Endothelial cell of umbilical vein (primary cell): ENCODE results near the gene LMF2. TPM values are rescaled to one million over a fixed set of nuclear protein-coding genes. Genes with fewer than 3 reads are reported as not detected.

ENCODE experiments used
- BruUV-seq: library from RNA; stranded (reverse); fragments of 400-500 nt; replicated peaks from 2 replicates; lab custom pipeline; 2021; lab: Mats Ljungman, UMichigan
- CTCF ChIA-PET: fragments of 300-600, 350-600 bp; sonication (Branson Sonifier 250); formaldehyde crosslinking; loops from one replicate; lab custom pipeline; 2021; ENCODE audit warnings: antibody characterized with exemption, inconsistent platforms; lab: Charles Lee
- POLR2A ChIA-PET: fragments of 300-600, 350-600 bp; sonication (Branson Sonifier 250); formaldehyde crosslinking; loops from one replicate; lab custom pipeline; 2021; ENCODE audit warnings: antibody characterized with exemption, inconsistent platforms; lab: Charles Lee
- DNase-seq: peaks from one replicate; pipeline ENCODE4 v3.0.0-alpha.2; 2011; ENCODE audit warnings: low read depth, low spot score
- FAIRE-seq: peaks from 2 replicates; lab custom pipeline; 2011; peaks lifted over from hg19 to GRCh38; lab: Jason Lieb, UNC
- H2AFZ ChIP-seq: 2 replicates; pipeline ENCODE4 v1.6.0; 2012; ENCODE audit warnings: low read depth, low read length, control low read depth, inconsistent platforms
- H3K27ac ChIP-seq: 2 replicates; pipeline ENCODE4 v1.5.1; 2011; ENCODE audit warnings: low read depth, mild to moderate bottlenecking, control low read depth, low read length, moderate library complexity; ENCODE audit not compliant: insufficient read depth
- H3K27me3 ChIP-seq, 2 experiments: 2 replicates each; pipeline versions ENCODE4 v1.6.0 to v1.6.1; 2011; ENCODE audit warnings: low read length in 2 of 2, mixed read lengths in 1 of 2; ENCODE audit not compliant: control insufficient read depth in 2 of 2, insufficient read depth in 2 of 2
- H3K36me3 ChIP-seq, 2 experiments: 2 replicates in 1 of 2; 3 replicates in 1 of 2; pipeline ENCODE4 v1.5.1; 2011; ENCODE audit warnings: low read length in 2 of 2, mild to moderate bottlenecking in 1 of 2, moderate library complexity in 1 of 2; ENCODE audit not compliant: control insufficient read depth in 2 of 2, insufficient read depth in 2 of 2; ENCODE audit errors: extremely low read depth in 1 of 2
- H3K4me1 ChIP-seq: 3 replicates; pipeline ENCODE4 v1.5.1; 2011; ENCODE audit warnings: mild to moderate bottlenecking, low read length; ENCODE audit not compliant: control insufficient read depth, insufficient read depth; ENCODE audit errors: extremely low read depth
- H3K4me2 ChIP-seq: 2 replicates; pipeline ENCODE4 v1.6.1; 2011; ENCODE audit warnings: low read length, control low read depth, mixed read lengths; ENCODE audit not compliant: insufficient read depth
- H3K4me3 ChIP-seq, 3 experiments: fragments of 200-600 bp in 1 of 3; sonication (generic), shearing (Covaris generic) in 1 of 3; replicated peaks in 1 of 3; 2 replicates each; pipeline ENCODE4 v1.5.1; 2011 to 2016; ENCODE audit warnings: control low read depth in 3 of 3, low read length in 3 of 3, mild to moderate bottlenecking in 2 of 3, inconsistent platforms in 1 of 3, low read depth in 1 of 3, moderate library complexity in 1 of 3; ENCODE audit not compliant: insufficient read depth in 1 of 3
- H3K79me2 ChIP-seq: 2 replicates; pipeline ENCODE4 v1.6.0; 2012; ENCODE audit warnings: low read length, inconsistent platforms; ENCODE audit not compliant: control insufficient read depth, insufficient read depth
- H3K9ac ChIP-seq: replicated peaks from 2 replicates; pipeline ENCODE3; 2011; ENCODE audit warnings: low read length, control low read depth; ENCODE audit not compliant: insufficient read depth; ENCODE audit errors: extremely low read depth
- H3K9me1 ChIP-seq: replicated peaks from 3 replicates; pipeline ENCODE4 v1.6.0; 2011; ENCODE audit warnings: mild to moderate bottlenecking, low read length; ENCODE audit not compliant: control insufficient read depth, insufficient read depth; ENCODE audit errors: extremely low read depth
- H3K9me3 ChIP-seq: replicated peaks from 2 replicates; pipeline ENCODE4 v1.5.1; 2012; ENCODE audit warnings: low read length, inconsistent platforms; ENCODE audit not compliant: control insufficient read depth, insufficient read depth
- H4K20me1 ChIP-seq: replicated peaks from 2 replicates; pipeline ENCODE3; 2011; ENCODE audit warnings: mild to moderate bottlenecking, low read length; ENCODE audit not compliant: control insufficient read depth, insufficient read depth; ENCODE audit errors: extremely low read depth
- EZH2 ChIP-seq: IDR thresholded peaks from 2 replicates; pipeline ENCODE4 v1.6.1; 2012; ENCODE audit warnings: borderline replicate concordance, low read depth, mild to moderate bottlenecking, moderate library complexity, low read length, inconsistent platforms; ENCODE audit not compliant: severe bottlenecking
- FOS ChIP-seq: IDR thresholded peaks from 2 replicates; pipeline ENCODE4 v1.6.1; 2011; ENCODE audit warnings: mild to moderate bottlenecking, low read length, moderate library complexity, borderline replicate concordance; ENCODE audit not compliant: insufficient read depth
- GATA2 ChIP-seq: IDR thresholded peaks from 2 replicates; pipeline ENCODE4 v1.7.0; 2011; ENCODE audit warnings: low read depth, mild to moderate bottlenecking, moderate library complexity, mixed read lengths, low read length; ENCODE audit not compliant: insufficient read length, insufficient read depth
- JUN ChIP-seq: IDR thresholded peaks from 2 replicates; pipeline ENCODE4 v1.6.1; 2011; ENCODE audit warnings: borderline replicate concordance, low read depth; ENCODE audit not compliant: insufficient read length, insufficient read depth
- MAX ChIP-seq: IDR thresholded peaks from 2 replicates; pipeline ENCODE4 v1.6.1; 2011; ENCODE audit not compliant: insufficient read depth, insufficient read length
- MYC ChIP-seq: IDR thresholded peaks from one replicate; pipeline ENCODE4 v1.6.1; 2011; ENCODE audit warnings: mild to moderate bottlenecking, low read depth, low read length
- POLR2A ChIP-seq: IDR thresholded peaks from 2 replicates; pipeline ENCODE4 v1.6.1; 2012; ENCODE audit warnings: low read depth, mild to moderate bottlenecking, control low read depth, low read length
- POLR2AphosphoS5 ChIP-seq: IDR thresholded peaks from 2 replicates; pipeline ENCODE4 v1.6.1; 2012; ENCODE audit warnings: low read depth, mild to moderate bottlenecking, control low read depth, low read length, moderate library complexity; ENCODE audit not compliant: insufficient read depth
- dilution Hi-C: fragments of 300-500 bp; cut with MboI; formaldehyde crosslinking; loops from one replicate; pipeline ENCODE4 v1.15.0; 2019; ENCODE audit warnings: low sequenced_read_pairs; ENCODE audit not compliant: extremely low pct_ligation_motif_present
- intact Hi-C: fragments of 100-400 bp; cut with micrococcal nuclease; formaldehyde crosslinking; loops from one replicate; pipeline ENCODE4 v1.10.0; 2022
- polyA plus RNA-seq, 4 experiments: library from polyadenylated mRNA; depleted of rRNA in 3 of 4; stranded (reverse) in 3 of 4; unstranded in 1 of 4; fragments of >200 nt; gene quantifications; 2 replicates each; pipeline versions ENCODE4 v1.2.1 to v1.2.3, GENCODE V29; 2011 to 2012; ENCODE audit warnings: missing spikeins in 1 of 4
- total RNA-seq: library from RNA; stranded (reverse); gene quantifications from 2 replicates; pipeline ENCODE4 v1.2.3, GENCODE V29; 2021
- TF ChIP-seq, protein P1 (sequence below), 2 donors: IDR thresholded peaks; 1 replicate in 1 of 2; 2 replicates in 1 of 2; pipeline ENCODE4 v1.5.1; 2011; ENCODE audit warnings: low read length in 2 of 2, mild to moderate bottlenecking in 2 of 2, moderate library complexity in 2 of 2, control low read depth in 1 of 2, inconsistent platforms in 1 of 2, low read depth in 1 of 2; ENCODE audit not compliant: insufficient read depth in 1 of 2; ENCODE audit errors: extremely low read depth in 1 of 2

LMF2 gene
- total and polyA plus RNA-seq, 2 donors (not counting 3 experiments of a cell fraction or from before 2014, with no cell fraction given): 89.7 to 112 TPM

- Histone ChIP-seq H4K20me1 (no peaks in the 10 kb centered on the region), H3K4me3 (no peak overlapping the region), H3K79me2 (no peaks in the 10 kb centered on the region), H3K27ac (no peak overlapping the region), H3K9me1 (no peaks in the 10 kb centered on the region), H2AFZ (no peak overlapping the region), H3K9ac (no peak overlapping the region), H3K9me3 (no peaks in the 10 kb centered on the region), H3K4me1 (peaks cover 18% of the 10 kb centered on the region), H3K36me3 (no peaks in the 10 kb centered on the region), H3K27me3 (peaks cover 3 to 13% of the 10 kb centered on the region in 2 experiments), H3K4me2 (no peak overlapping the region)
- dilution Hi-C loops (no loop called here), intact Hi-C loops (no loop called here)
- FAIRE-seq (no peak), DNase-seq (no peak)
- POLR2A ChIA-PET: no interaction called here
- BruUV-seq: no TSS peak
- CTCF ChIA-PET: interaction anchor here (1.7 kb wide), 1 partner anchor 87 kb away, joined by 10 read pairs; no protein-coding TSS in a partner anchor
- no peak for TF ChIP-seq EZH2
- TF ChIP-seq, protein P1, sequence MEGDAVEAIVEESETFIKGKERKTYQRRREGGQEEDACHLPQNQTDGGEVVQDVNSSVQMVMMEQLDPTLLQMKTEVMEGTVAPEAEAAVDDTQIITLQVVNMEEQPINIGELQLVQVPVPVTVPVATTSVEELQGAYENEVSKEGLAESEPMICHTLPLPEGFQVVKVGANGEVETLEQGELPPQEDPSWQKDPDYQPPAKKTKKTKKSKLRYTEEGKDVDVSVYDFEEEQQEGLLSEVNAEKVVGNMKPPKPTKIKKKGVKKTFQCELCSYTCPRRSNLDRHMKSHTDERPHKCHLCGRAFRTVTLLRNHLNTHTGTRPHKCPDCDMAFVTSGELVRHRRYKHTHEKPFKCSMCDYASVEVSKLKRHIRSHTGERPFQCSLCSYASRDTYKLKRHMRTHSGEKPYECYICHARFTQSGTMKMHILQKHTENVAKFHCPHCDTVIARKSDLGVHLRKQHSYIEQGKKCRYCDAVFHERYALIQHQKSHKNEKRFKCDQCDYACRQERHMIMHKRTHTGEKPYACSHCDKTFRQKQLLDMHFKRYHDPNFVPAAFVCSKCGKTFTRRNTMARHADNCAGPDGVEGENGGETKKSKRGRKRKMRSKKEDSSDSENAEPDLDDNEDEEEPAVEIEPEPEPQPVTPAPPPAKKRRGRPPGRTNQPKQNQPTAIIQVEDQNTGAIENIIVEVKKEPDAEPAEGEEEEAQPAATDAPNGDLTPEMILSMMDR (IDR thresholded peaks at IDR 0.05; ENCODE audit: extremely low read depth in 1 of 2, insufficient read depth in 1 of 2, low read depth in 1 of 2, low read length in 2 of 2): no peak
- no peak for TF ChIP-seq MYC
- TF ChIP-seq MAX: no peak
- no peak for TF ChIP-seq POLR2AphosphoS5
- TF ChIP-seq FOS: no peak
- no peak for TF ChIP-seq GATA2
- TF ChIP-seq POLR2A: no peak
- no peak for TF ChIP-seq JUN
Measured at GRCh38 chr22:50532824-50533796, 25.6 kb upstream of the LMF2 start.
